ENCODE results near the gene MACROD2. TPM values are rescaled to one million over a fixed set of nuclear protein-coding genes. Genes with fewer than 3 reads are reported as not detected.

MACROD2 gene
- polyA plus RNA-seq, 1 donor (not counting 4 experiments of a cell fraction or from before 2014, with no cell fraction given) = 0.71 TPM

- Histone ChIP-seq H3K4me1 (ENCODE audit: control insufficient read depth, extremely low read depth, insufficient read depth, low read length) (no peaks in the 10 kb centered on the region), H3K79me2 (ENCODE audit: control insufficient read depth, insufficient read depth, low read length) (no peaks in the 10 kb centered on the region), H3K9me1 (ENCODE audit: control insufficient read depth, extremely low read depth, insufficient read depth, low read length) (no peaks in the 10 kb centered on the region), H4K20me1 (ENCODE audit: control insufficient read depth, extremely low read depth, insufficient read depth, low read length) (no peaks in the 10 kb centered on the region), H3K4me2 (ENCODE audit: control insufficient read depth, extremely low read depth, insufficient read depth, low read depth, low read length) (no peak overlapping the region), H3K36me3 (ENCODE audit: control insufficient read depth in 2 of 2, extremely low read depth in 1 of 2, insufficient read depth in 2 of 2, low read length in 2 of 2) (no peaks in the 10 kb centered on the region), H3K9me3 (ENCODE audit: control insufficient read depth, low read depth, low read length) (no peaks in the 10 kb centered on the region), H3K27ac (ENCODE audit: control insufficient read depth, insufficient read depth, low read length) (no peak overlapping the region), H2AFZ (ENCODE audit: control insufficient read depth, low read length) (no peak overlapping the region), H3K27me3 (ENCODE audit: control insufficient read depth, extremely low read depth, insufficient read depth, low read length) (no peaks in the 10 kb centered on the region), H3K9ac (ENCODE audit: control insufficient read depth, extremely low read depth, insufficient read depth, low read length) (no peak overlapping the region), H3K4me3 (ENCODE audit: control insufficient read depth in 2 of 3, extremely low read depth in 1 of 3, insufficient read depth in 2 of 3, low read depth in 1 of 3, low read length in 3 of 3) (no peak overlapping the region)
- dilution Hi-C loops (cut with MboI; ENCODE audit: extremely low pct_ligation_motif_present, low sequenced_read_pairs) = no loop called here
- no peak for DNase-seq (ENCODE audit: low read depth, low spot score)
- TF ChIP-seq, protein P1, sequence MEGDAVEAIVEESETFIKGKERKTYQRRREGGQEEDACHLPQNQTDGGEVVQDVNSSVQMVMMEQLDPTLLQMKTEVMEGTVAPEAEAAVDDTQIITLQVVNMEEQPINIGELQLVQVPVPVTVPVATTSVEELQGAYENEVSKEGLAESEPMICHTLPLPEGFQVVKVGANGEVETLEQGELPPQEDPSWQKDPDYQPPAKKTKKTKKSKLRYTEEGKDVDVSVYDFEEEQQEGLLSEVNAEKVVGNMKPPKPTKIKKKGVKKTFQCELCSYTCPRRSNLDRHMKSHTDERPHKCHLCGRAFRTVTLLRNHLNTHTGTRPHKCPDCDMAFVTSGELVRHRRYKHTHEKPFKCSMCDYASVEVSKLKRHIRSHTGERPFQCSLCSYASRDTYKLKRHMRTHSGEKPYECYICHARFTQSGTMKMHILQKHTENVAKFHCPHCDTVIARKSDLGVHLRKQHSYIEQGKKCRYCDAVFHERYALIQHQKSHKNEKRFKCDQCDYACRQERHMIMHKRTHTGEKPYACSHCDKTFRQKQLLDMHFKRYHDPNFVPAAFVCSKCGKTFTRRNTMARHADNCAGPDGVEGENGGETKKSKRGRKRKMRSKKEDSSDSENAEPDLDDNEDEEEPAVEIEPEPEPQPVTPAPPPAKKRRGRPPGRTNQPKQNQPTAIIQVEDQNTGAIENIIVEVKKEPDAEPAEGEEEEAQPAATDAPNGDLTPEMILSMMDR (optimal IDR thresholded peaks at IDR 0.05 in 1 of 3, IDR thresholded peaks at IDR 0.05 in 1 of 3, conservative IDR thresholded peaks at IDR 0.05 in 1 of 3; ENCODE audit: extremely low read depth in 1 of 3, insufficient read depth in 2 of 3, low read length in 3 of 3) = no peak
- no peak for TF ChIP-seq EZH2 (IDR thresholded peaks at IDR 0.05; ENCODE audit: low read length)
- FAIRE-seq = no peak
These were observed 2009.0 kb downstream of the MACROD2 start for GRCh38 chr20:16004108-16004854.

DNA sequence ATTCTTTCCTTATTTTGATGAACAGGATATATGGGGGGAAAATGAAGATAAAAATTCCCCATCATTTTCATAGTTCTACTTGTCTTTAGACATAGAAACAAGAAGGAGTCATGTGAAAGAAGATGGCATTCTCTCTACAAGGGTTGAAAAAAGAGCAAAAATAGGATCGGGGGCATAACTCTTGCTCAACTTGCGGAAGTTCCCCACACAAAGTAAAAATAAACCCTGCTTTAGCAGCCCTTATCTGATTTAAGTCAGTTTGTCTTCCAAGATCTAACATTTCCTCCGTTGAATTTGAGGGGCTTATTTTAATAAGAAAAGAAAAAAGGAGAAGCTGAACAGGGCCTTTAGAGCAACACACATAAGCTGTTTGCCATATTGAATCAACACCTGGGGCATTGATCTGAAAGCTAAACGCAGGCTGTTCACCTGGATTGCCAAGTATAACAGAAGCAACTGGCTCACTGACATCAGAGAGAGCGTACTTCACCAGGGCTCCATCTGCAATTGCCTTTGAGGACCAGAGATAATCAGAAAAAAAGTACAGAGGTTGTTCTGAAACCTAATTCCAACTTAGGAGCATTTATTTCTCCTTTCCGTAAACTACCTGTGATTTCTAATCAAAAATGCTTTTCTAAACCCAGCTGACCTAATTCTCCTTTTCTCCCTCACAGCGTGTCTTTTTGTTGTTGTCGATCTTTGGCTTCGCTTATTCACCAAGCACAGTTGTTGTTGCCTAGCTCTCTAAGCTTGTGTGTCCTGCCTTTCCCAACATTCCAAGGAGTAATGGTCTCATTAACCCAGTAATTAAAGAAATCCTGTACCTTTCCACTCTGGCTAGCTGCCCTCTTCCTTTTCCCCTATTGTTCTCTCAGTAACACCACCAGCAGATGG lies 2010.0 kb downstream of the MACROD2 start:
- no peak overlapping the region for H3K9ac ChIP-seq (ENCODE audit: control insufficient read depth, extremely low read depth, insufficient read depth, low read length)
- H3K4me2 ChIP-seq (ENCODE audit: control insufficient read depth, extremely low read depth, insufficient read depth, low read depth, low read length) = no peak overlapping the region
- H3K36me3 ChIP-seq (ENCODE audit: control insufficient read depth in 2 of 2, extremely low read depth in 1 of 2, insufficient read depth in 2 of 2, low read length in 2 of 2) = no peaks in the 10 kb centered on the region
- no peaks in the 10 kb centered on the region for H3K9me3 ChIP-seq (ENCODE audit: control insufficient read depth, low read depth, low read length)
- no peak for TF ChIP-seq EZH2 (IDR thresholded peaks at IDR 0.05; ENCODE audit: low read length)
- TF ChIP-seq, protein P1 (optimal IDR thresholded peaks at IDR 0.05 in 1 of 3, IDR thresholded peaks at IDR 0.05 in 1 of 3, conservative IDR thresholded peaks at IDR 0.05 in 1 of 3; ENCODE audit: extremely low read depth in 1 of 3, insufficient read depth in 2 of 3, low read length in 3 of 3) = no peak
- H3K4me1 ChIP-seq (ENCODE audit: control insufficient read depth, extremely low read depth, insufficient read depth, low read length) = no peaks in the 10 kb centered on the region
- dilution Hi-C loops (cut with MboI; ENCODE audit: extremely low pct_ligation_motif_present, low sequenced_read_pairs) = no loop called here
- no peak overlapping the region for H3K4me3 ChIP-seq (ENCODE audit: control insufficient read depth in 2 of 3, extremely low read depth in 1 of 3, insufficient read depth in 2 of 3, low read depth in 1 of 3, low read length in 3 of 3)
- H4K20me1 ChIP-seq (ENCODE audit: control insufficient read depth, extremely low read depth, insufficient read depth, low read length) = no peaks in the 10 kb centered on the region
- no peak for FAIRE-seq
- no peaks in the 10 kb centered on the region for H3K9me1 ChIP-seq (ENCODE audit: control insufficient read depth, extremely low read depth, insufficient read depth, low read length)
- no peak overlapping the region for H3K27ac ChIP-seq (ENCODE audit: control insufficient read depth, insufficient read depth, low read length)
- no peaks in the 10 kb centered on the region for H3K79me2 ChIP-seq (ENCODE audit: control insufficient read depth, insufficient read depth, low read length)
- no peak for DNase-seq (ENCODE audit: low read depth, low spot score)
- no peak overlapping the region for H2AFZ ChIP-seq (ENCODE audit: control insufficient read depth, low read length)
- no peaks in the 10 kb centered on the region for H3K27me3 ChIP-seq (ENCODE audit: control insufficient read depth, extremely low read depth, insufficient read depth, low read length)
